Skeletal muscle satellite cell (primary cell): ENCODE measurements around the gene GABRD. TPM values are rescaled to one million over a fixed set of nuclear protein-coding genes. Genes with fewer than 3 reads are reported as not detected.

Source experiments
- H3K27me3 ChIP-seq: 2 replicates; pipeline ENCODE4 v1.7.0; 2013; ENCODE audit warnings: low read length; ENCODE audit not compliant: control insufficient read depth, insufficient read depth
- H3K36me3 ChIP-seq: 2 replicates; pipeline ENCODE4 v1.7.0; 2013; ENCODE audit warnings: mild to moderate bottlenecking, control low read depth, low read length; ENCODE audit not compliant: insufficient read depth
- H3K4me1 ChIP-seq: 2 replicates; pipeline ENCODE4 v1.7.0; 2013; ENCODE audit warnings: low read length; ENCODE audit not compliant: control insufficient read depth, insufficient read depth
- H3K4me2 ChIP-seq: 2 replicates; pipeline ENCODE4 v1.7.0; 2013; ENCODE audit warnings: mild to moderate bottlenecking, low read length
- H3K4me3 ChIP-seq: 2 replicates; pipeline ENCODE4 v1.7.0; 2013; ENCODE audit warnings: low read length
- H3K9ac ChIP-seq: 2 replicates; pipeline ENCODE4 v1.7.0; 2013; ENCODE audit warnings: mild to moderate bottlenecking, low read depth, low read length, moderate library complexity
- H3K9me3 ChIP-seq: replicated peaks from 2 replicates; pipeline ENCODE4 v1.7.0; 2013; ENCODE audit warnings: mild to moderate bottlenecking, control low read depth, low read length
- total RNA-seq: library from RNA; depleted of rRNA; stranded (reverse); fragments of >200 nt; gene quantifications from 2 replicates; pipeline ENCODE4 v1.2.3, GENCODE V29; 2012; rRNA removed

The GABRD gene, protein sequence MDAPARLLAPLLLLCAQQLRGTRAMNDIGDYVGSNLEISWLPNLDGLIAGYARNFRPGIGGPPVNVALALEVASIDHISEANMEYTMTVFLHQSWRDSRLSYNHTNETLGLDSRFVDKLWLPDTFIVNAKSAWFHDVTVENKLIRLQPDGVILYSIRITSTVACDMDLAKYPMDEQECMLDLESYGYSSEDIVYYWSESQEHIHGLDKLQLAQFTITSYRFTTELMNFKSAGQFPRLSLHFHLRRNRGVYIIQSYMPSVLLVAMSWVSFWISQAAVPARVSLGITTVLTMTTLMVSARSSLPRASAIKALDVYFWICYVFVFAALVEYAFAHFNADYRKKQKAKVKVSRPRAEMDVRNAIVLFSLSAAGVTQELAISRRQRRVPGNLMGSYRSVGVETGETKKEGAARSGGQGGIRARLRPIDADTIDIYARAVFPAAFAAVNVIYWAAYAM
- total RNA-seq, result 0.22 TPM in 1 of 2 replicates, not detected in the other

DNA sequence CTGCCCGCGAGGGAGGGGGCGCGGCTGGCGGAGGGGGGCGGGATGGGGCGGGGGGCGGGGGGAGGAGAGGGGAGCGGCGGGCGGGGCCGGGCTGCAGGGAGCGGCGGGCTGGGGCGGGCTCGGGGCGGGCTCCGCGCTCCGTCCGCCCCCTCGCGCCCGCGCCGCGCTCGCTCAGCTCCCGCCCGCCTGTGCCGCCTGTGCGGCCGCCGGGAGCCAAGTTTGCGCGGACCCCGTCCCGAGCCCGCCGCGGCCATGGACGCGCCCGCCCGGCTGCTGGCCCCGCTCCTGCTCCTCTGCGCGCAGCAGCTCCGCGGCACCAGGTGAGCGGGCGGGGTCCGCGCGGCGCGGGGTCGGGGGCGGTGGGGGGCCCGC, at the start of gene GABRD:
Gene GABRD, plus strand, starts transcription at position 174 of the 372 bp plus-strand sequence. Its CDS starts 79 bp downstream, at position 253.
- Histone ChIP-seq H3K4me3 (no peak within 1 kb of the TSS), H3K36me3 (no peaks in the 10 kb centered on the region), H3K9ac (no peak within 1 kb of the TSS), H3K4me1 (no peaks in the 10 kb centered on the region), H3K27me3 (peaks cover 81% of the 10 kb centered on the region), H3K9me3 (no peaks in the 10 kb centered on the region), H3K4me2 (no peak within 1 kb of the TSS)

DNA sequence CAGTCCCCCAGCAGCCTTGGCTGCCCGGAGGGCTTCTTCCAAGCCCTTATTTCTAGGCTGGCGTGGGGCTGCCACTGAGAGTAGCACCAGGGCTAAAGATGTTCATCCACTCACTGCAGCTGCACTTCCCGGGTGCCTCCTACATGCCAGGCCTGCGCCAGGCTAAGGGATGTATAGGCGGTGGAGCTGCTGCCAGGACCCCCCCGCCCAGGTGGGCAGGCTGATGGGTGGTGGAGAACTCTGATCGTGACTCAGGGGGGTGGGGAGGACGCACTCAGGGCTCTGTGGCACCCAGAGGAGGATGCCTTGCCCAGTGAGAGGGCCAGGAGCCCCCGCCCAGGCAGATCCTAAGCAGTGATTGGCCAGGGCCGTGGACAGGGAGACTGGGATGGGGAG, 49.6 kb upstream of the GABRD start:
- Histone ChIP-seq H3K27me3 (peaks cover 30% of the 10 kb centered on the region), H3K36me3 (no peaks in the 10 kb centered on the region), H3K4me2 (no peak overlapping the region), H3K9ac (no peak overlapping the region), H3K4me1 (no peaks in the 10 kb centered on the region), H3K4me3 (no peak overlapping the region), H3K9me3 (peaks cover 4% of the 10 kb centered on the region)

DNA sequence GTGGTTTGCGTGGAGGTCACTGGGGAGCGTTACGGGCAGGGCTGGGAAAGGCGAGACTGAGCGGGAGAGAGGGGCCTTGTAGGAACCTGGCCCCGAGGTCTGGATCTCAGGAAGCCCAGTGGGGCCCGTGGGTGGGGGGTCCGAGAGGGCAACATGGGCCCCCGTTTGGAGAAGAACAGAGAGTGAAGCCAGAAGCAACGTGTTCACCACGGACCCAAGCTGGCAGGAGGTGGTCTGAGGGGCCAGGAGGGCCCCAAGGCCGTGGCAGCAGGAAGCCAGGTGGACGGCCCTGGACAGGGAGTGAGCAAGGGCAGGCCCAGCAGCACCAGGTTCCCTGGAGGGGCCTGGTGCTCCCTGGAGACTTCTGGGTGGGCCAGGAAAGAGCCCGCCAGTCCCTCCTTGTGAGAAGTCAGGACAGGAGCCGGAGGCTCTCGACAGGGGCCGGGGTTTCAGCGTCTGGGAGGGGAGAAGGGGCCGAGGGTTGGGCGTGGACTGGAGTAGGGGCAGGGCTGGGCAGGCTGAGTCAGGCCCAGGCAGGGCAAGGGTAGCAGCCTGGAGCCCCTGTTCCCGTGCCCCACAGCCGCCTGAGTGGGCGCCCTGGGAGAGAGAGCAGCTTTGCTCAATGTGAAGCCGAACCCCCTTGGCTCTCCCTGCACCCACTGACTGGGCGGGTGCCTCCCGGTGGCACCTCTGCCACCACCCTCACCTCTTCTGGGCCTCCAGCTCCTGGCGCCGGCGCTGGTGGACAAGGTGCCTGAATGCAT, 49.0 kb upstream of the GABRD start:
- Histone ChIP-seq H3K4me1 (no peaks in the 10 kb centered on the region), H3K36me3 (no peaks in the 10 kb centered on the region), H3K27me3 (peaks cover 32% of the 10 kb centered on the region), H3K4me2 (no peak overlapping the region), H3K4me3 (no peak overlapping the region), H3K9ac (no peak overlapping the region), H3K9me3 (peaks cover 4% of the 10 kb centered on the region)

DNA sequence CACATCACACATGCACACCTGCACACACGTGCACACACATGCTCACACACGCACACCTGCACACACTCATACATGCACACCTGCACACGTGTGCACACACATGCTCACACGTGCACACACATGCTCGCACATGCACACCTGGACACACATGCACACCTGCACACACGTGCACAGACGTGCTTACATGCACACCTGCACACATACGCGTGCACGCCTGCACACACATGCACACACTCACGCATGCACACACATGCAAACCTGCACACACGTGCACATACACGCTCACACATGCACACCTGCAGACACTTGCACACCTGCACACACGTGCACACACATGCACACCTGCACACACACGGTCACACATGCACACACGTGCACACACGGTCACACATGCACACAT, 48.1 kb upstream of the GABRD start:
- no peaks in the 10 kb centered on the region for H3K36me3 ChIP-seq
- H3K27me3 ChIP-seq, result peaks cover 30% of the 10 kb centered on the region
- H3K9me3 ChIP-seq, result peaks cover 4% of the 10 kb centered on the region
- H3K4me2 ChIP-seq, result no peak overlapping the region
- H3K9ac ChIP-seq, result no peak overlapping the region
- H3K4me1 ChIP-seq, result no peaks in the 10 kb centered on the region
- no peak overlapping the region for H3K4me3 ChIP-seq

DNA sequence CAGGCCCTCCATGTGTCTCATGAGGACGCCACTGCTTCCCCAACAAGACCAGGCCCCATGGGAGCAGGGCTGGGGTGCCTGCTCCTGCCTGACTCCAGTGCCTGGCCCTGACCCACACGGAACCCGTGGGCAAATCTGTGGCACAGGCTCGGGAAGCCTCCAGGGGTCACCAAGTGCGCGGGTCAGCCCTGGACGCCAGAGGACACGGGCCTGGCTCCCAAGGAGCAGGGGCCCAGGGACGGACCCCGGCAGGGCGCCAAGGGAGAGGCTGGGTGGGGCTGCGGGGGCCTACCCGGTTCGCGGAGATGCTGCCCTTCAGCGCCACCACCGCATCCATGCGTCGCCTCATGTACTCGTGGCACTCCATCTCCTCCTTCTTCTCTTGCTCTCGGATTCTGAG, 47.5 kb upstream of the GABRD start:
- Histone ChIP-seq H3K4me3 (no peak overlapping the region), H3K9me3 (peaks cover 4% of the 10 kb centered on the region)

DNA sequence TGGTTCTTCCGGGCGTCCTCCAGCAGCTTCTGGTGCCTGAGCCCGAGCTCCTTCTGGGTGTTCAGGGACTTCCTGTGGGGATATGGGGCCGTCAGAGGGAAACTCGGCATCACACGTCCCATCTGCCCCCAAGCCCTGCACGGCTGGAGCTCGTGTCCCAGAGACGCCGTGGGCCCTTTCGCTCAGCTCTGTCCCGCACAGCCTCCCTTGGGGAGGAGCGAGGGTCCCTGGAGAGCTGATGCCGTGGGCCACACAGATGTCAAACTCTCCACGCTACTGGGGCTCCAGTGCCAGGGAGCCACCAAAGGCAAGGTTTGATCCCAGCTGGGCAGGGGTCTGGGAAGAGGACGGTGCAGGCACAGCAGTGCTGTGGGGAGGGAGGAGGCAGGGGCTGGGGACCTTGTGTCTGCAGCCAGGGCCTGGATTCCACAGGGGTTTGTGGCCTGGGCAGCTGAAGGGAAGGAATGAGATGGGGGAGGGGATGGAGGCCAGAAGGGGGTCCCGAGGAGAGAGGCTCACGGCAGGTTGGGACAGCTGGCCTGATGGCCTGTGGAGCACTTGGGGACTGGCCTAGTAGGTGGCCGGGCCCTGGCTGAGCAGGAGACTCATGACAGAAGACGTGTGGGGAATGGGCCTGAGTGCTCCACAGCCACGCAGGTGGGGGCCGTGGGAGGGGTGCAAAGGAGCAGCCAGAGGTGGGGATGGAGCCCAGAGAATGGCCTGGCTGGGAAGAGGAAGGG, 46.0 kb upstream of the GABRD start:
- H3K27me3 ChIP-seq, result peaks cover 22% of the 10 kb centered on the region
- H3K36me3 ChIP-seq, result no peaks in the 10 kb centered on the region
- peaks cover 4% of the 10 kb centered on the region for H3K9me3 ChIP-seq
- no peak overlapping the region for H3K4me2 ChIP-seq
- no peak overlapping the region for H3K9ac ChIP-seq
- no peak overlapping the region for H3K4me3 ChIP-seq
- no peaks in the 10 kb centered on the region for H3K4me1 ChIP-seq

More for the DNA sequence above, 47.5 kb upstream of the GABRD start:
- Histone ChIP-seq H3K4me2 (no peak overlapping the region), H3K9ac (no peak overlapping the region), H3K27me3 (peaks cover 26% of the 10 kb centered on the region), H3K36me3 (no peaks in the 10 kb centered on the region), H3K4me1 (no peaks in the 10 kb centered on the region)

DNA sequence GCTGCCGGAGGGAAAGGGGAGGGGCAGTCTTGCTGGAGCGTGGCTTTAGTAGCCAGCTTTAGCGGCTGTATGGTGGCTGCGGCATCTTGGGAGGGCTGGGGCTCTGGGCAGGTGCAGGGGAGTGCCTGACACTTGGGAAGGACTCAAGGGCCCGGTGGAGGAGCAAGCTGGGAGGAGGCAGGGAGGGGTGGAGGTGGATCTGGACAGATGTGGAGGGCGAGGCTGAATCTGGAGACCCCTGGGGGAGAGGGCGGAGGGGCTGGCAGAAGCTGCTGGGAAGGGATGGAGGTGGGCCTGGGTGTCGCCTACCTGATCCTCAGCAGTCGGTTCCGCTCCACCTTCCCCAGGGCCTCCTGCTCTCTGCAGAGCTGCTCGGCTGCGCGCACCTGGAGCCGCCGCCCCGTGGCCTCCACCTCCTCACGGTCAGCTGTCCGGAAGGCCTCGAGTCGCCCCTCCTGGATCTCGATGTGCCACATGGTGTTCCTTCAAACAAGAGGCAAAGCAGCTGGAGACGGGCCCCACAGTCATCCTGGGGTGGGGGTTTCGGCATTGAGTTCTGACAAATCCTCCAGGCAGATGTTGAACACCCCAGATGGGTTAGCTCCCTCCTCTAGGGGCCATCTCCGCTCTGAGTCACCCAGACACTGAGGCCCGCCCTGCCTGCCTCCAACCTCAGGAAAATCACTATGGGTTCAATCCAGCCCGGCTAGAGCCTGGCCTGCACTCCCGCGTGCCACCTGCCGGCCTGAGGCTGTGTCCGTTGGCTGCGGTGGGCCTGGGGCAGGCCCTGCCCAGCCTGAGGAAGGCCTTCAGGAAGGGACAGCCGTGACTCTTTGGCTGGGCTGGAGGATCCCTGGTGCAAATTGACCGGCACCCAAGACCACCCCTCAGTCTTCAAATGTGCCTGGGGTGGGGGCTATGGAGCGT, 45.2 kb upstream of the GABRD start:
- Histone ChIP-seq H3K4me1 (no peaks in the 10 kb centered on the region), H3K36me3 (no peaks in the 10 kb centered on the region), H3K4me2 (no peak overlapping the region), H3K4me3 (no peak overlapping the region), H3K27me3 (peaks cover 21% of the 10 kb centered on the region), H3K9ac (no peak overlapping the region), H3K9me3 (peaks cover 4% of the 10 kb centered on the region)

DNA sequence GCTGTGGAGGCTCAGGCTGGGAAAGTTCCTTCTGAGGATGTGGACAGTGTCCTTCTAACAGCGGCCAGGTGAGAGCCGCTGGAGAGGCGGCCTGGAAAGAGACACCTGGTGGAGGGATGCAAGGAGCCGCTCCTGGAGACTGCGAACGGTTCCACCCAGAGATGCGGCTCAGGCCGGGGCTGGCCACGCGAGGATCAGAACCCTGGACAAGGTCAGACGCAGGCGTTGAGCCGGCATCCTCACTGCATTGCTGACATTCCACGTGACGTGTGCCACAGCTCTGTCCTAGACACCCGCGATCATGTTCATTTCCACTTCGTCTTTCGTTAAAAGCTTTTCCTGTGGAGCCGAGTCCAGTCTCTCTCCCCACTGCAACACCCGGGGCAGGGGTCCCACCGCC, 44.3 kb upstream of the GABRD start:
- H3K4me1 ChIP-seq, result no peaks in the 10 kb centered on the region
- no peaks in the 10 kb centered on the region for H3K36me3 ChIP-seq
- peaks cover 21% of the 10 kb centered on the region for H3K27me3 ChIP-seq
- peaks cover 4% of the 10 kb centered on the region for H3K9me3 ChIP-seq
- H3K9ac ChIP-seq, result no peak overlapping the region
- no peak overlapping the region for H3K4me3 ChIP-seq
- H3K4me2 ChIP-seq, result no peak overlapping the region

DNA sequence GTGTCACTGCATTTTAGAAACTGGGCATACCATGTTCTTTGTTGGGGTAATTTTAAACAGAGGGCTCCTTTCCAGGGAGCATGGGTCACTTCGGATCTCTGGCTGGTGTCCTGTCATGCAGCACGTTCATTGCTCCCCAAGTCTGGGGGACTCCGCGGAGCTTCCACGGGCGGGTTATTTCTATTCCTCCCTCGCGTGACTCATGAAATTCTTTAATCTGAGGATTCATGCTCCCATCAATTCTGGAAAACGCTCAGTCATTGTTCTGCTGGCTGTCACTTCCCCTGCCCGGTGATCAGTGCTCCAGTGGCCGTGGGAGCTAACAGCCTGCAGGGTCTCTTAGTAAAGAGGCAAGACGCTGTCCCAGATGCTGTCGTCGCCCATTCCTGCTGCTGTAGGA, 43.6 kb upstream of the GABRD start:
- no peak overlapping the region for H3K4me2 ChIP-seq

DNA sequence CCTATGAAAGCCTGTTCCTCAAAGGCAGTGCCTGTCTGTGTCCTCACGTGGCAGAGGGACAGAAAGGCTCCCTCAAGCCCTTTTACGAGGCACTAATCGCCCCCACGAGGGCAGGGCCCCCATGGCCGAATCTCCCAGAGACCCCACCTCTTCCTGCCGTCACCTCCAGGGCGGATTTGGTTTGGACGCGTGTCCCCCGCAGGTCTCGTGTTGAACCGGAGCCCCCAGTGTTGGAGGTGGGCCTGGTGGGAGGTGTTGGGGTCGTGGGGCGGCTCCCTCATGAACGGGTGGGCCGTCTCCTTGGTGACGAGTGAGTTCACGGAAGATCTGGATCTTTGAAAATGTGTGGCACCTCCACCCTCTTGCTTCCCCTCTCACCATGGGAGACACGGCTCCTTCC, 43.1 kb upstream of the GABRD start:
- Histone ChIP-seq H3K4me1 (no peaks in the 10 kb centered on the region), H3K36me3 (no peaks in the 10 kb centered on the region), H3K9me3 (peaks cover 1% of the 10 kb centered on the region), H3K27me3 (peaks cover 21% of the 10 kb centered on the region), H3K4me3 (no peak overlapping the region), H3K9ac (no peak overlapping the region), H3K4me2 (no peak overlapping the region)

More for the DNA sequence above, 43.6 kb upstream of the GABRD start:
- H3K9me3 ChIP-seq, result peaks cover 4% of the 10 kb centered on the region
- no peaks in the 10 kb centered on the region for H3K36me3 ChIP-seq
- H3K9ac ChIP-seq, result no peak overlapping the region
- peaks cover 21% of the 10 kb centered on the region for H3K27me3 ChIP-seq
- no peak overlapping the region for H3K4me3 ChIP-seq
- H3K4me1 ChIP-seq, result no peaks in the 10 kb centered on the region
